ENCODE measurements around the gene CRB1.

The CRB1 gene

GRCh38 chr1:197351821-197352440 lies 83.9 kb downstream of the CRB1 start:
- no peak for DNase-seq

- DNase-seq: no peak
Observed at GRCh38 chr1:197355248-197355995, 87.4 kb downstream of the CRB1 start.

- peak; percentile 48 for DNase-seq
Observed at GRCh38 chr1:197356723-197357533, 88.9 kb downstream of the CRB1 start.

- DNase-seq: no peak
Observed at GRCh38 chr1:197358959-197359358, 90.9 kb downstream of the CRB1 start.

- no peak for DNase-seq
Observed at GRCh38 chr1:197360068-197360467, 92.0 kb downstream of the CRB1 start.

DNA sequence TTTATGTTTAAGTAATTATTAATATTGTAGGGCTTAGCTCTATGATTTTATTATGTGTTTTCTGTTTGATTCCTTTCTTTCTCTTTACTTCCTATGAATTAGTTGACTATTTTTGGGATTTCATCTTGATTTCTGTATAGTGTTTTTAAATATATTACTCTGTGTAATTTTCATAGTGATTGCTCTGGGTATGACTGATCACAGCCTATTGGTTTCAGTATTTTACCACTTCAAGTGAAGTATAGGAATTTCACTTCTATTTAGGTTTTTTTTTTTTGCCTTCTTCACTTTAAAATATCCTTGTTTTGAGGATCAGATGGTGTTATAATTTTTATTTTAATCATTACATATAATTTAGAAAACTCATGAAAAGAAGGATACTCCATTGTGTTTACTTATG lies 94.8 kb downstream of the CRB1 start:
- DNase-seq: no peak

- DNase-seq: no peak
Observed at GRCh38 chr1:197363855-197364254, 95.8 kb downstream of the CRB1 start.

DNA sequence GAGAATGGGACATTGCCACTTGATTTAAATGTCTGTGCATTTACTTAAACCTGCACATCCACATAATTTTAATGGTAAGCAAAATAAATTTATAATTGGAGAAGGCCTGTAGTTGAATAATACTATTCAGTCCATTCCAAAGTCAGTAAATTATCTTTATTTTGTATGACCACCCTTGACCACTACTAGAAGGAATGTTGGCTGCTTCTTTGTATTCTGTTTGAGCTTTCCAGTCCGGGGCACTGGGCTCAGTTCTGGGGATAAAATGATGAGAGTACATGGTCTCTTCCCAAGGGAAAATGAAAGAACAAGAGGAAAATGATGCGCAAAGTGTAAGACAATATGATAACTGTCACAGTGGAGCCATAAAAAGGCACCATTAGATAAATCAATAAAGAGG lies 98.9 kb downstream of the CRB1 start:
- no peak for DNase-seq

DNA sequence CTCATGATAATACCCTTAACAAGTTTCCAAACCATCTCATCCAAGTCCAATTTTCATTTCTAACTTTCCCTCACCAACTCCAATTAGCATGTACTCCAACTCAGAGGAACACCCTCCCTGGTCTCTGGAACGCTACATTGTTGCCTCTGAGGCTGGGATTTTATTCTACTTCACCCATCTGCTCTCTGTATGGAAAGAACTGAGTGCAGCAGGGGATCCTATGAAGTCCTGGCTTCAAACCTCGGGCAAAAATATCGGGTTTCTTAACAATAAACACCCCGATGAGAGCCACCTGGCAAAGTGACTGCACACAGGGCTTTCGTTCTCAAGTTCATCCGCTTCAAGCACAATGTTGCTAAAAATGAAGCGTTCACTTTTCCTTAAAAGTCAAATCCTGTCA lies 99.6 kb downstream of the CRB1 start:
- no peak for DNase-seq

GRCh38 chr1:197374428-197374827 lies 106.4 kb downstream of the CRB1 start:
- DNase-seq: no peak

DNA sequence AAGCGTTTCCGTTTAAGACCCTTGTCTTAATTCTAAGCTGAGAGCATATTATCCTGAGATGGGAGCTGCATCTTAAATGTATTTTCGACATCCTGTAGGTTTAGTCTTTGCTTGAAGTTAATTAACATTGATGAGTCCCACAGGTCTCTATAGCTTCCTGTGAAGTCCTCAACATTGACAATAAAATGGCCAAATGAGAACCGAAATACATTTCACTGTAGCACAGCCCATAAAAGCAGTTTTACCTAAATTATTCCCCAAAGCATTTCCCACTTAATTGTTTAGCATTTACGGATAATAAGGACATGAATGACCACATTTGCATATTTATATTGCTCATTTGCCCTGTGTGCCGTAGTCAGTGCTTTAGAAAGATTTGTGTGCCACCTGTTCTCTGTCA lies 116.4 kb downstream of the CRB1 start:
- DNase-seq: no peak

GRCh38 chr1:197388801-197389200 lies 120.7 kb downstream of the CRB1 start:
- no peak for DNase-seq

GRCh38 chr1:197390856-197391255 lies 122.8 kb downstream of the CRB1 start:
- DNase-seq: no peak

DNA sequence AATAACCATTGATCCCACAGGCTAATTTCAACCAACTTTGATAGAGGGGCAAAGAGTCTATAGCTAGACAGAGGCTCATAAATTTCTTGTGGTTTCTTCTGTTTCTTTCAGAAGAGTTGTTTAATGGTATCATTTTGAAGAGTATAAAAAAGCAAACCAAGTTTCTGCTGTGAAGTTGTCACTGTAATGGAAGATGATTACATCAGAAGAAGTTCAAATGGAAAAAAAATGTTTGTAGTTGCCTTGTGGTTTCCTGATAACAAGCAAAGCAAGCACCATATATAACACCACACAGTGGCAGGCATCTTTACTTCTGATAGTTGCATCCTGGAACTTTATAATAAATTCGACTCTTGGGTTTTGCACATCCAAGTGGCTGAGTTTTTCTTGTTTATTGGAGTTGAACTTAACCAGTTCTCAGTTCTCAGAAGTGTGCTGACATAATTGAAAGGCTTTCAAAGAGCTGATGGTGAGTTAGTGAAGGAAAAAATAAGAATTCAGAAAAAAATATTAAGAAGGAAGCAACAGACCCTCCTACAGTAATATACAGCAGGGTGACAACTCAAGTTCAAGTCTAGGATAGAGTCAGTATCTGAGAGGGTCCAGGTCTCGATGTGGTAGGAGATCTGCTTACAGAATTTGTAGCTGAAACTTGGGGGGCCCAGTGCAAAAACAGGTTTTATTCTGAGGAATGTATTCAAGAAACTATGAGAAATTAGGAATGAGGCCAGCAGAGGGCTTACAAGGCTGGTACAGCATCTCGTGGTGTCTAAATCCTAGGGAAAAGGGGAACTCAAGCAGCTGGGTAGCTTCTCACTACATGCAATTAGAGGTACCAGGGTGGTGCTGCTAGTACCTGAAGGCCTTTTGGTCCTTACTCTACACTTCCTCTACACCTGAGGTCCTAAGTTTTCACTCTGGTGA lies 123.5 kb downstream of the CRB1 start:
- peak; percentile 1 for DNase-seq

DNA sequence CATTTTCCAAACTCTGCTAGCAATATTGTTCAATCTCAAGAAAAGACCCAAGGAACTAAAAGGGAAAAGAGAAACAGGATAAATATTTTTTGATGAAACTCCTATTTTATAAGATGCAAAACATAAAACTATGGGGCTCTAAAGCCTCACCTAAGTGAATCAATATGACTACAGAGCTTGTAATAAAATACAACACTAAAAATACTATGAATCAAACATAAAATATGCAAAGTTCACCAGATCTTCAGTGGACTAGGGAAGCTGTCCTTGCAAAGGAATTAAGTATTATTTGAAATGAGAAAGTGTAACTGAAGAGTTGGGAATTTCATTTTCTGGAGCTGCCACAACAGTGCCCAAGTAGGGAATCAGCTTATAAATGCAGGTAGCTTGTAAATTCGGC lies 124.5 kb downstream of the CRB1 start:
- DNase-seq: no peak

DNA sequence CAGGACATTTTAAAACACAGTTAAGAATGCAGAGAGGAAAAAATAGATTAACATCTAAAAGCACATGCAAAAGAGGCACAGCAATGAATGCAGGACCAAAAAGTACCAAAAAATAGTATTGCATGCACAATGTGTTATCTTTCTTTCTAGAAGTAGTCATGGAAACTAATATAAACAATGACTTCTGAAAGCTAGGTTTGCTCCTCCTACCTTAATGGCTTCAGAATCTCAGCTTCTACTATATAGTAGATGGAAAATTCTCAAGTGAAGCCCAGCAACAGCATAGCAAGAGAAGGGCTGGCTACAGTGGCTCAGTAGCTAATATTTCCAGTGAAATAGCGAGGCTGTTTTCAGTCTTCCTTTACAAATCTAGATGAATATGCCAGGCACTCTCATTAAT lies 125.1 kb downstream of the CRB1 start:
- no peak for DNase-seq

- no peak for DNase-seq
Observed at GRCh38 chr1:197393772-197394171, 125.7 kb downstream of the CRB1 start.

GRCh38 chr1:197394831-197395608 lies 127.0 kb downstream of the CRB1 start:
- no peak for DNase-seq

DNA sequence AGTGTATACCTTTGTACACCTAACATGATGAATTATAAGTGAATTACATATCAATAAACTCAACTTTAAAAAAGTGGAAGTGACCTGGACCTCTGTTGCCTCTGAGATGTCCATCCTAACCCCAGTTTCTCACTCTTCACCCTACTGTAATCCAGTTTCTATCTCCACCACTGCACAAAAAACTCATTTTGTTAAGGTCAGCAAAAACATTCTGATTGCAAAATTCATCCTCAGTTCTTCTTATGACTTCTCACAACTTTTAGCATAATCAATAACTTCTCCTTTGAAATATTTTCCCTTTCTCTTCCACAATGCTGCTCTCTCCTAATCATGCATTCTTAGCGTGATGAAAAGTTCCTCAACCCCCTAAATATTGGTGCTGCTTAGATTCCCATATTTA lies 129.8 kb downstream of the CRB1 start:
- DNase-seq: no peak

DNA sequence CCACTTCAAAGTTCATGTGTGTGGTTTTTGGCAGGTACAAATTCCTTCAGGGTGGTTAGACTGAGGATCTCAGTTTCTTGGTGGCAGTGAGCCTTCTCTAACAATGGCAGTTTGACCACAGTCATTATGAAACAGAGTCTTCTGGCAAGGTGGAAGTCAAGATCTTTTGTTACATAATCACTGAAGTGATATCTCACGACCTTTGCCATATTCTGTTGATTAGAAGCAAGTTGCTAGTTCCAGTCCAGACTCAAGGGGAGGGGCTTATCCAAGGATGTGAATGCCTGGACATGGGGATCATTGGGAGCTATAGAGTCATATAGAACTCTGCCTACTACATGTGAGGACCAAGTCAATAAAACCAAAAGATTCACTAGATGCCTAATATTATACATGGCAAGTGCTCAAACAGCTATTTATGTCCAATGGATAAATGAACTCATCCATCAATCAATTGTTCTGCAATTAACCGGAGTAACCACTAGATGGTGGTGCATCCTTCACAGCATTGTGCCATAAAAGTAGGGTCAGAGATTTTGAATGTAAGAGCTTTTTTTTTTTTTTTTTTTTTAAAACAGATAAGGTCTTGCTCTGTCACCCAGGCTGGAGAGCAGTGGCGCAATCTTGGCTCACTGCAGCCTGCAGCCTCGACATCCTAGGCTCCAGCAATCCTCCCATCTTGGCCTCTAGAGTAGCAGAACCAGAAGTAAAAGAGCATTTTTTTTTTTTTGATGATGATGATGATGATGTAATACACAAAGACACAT lies 131.9 kb downstream of the CRB1 start:
- DNase-seq: peak; percentile 45

GRCh38 chr1:197400522-197400902 lies 132.5 kb downstream of the CRB1 start:
- DNase-seq: no peak

Data from inflammatory macrophage treated with lipopolysaccharide for 4 hours (primary cell).